ENCODE measurements around the gene IL3RA. TPM values are rescaled to one million over a fixed set of nuclear protein-coding genes. Genes with fewer than 3 reads are reported as not detected.
"Not testable (repeated sequence)": the region's sequence is repeated elsewhere in the genome, so short reads cannot be mapped to it uniquely, and the experiment has no call there.

Gene IL3RA
- total RNA-seq, 1 experiment from 2014 or later, result not detected

- CTCF ChIA-PET, result no interaction called here
- H3K4me3 ChIP-seq (ENCODE audit: low read depth, low read length), result no peak overlapping the region
- Mint-ChIP-seq H3K27me3 (ENCODE audit: insufficient read depth, unreplicated experiment) (no peaks in the 10 kb centered on the region), H3K9me3 (ENCODE audit: unreplicated experiment) (peaks cover 18% of the 10 kb centered on the region), H3K36me3 (ENCODE audit: insufficient read depth, unreplicated experiment) (peaks cover 38% of the 10 kb centered on the region), H3K4me1 (ENCODE audit: low read depth, unreplicated experiment) (no peaks in the 10 kb centered on the region), H3K27ac (ENCODE audit: unreplicated experiment) (no peak overlapping the region), H3K4me3 (ENCODE audit: unreplicated experiment) (no peak overlapping the region)
- H3K27me3 ChIP-seq (replicated peaks; ENCODE audit: control insufficient read depth, insufficient read depth, low read length), result no peaks in the 10 kb centered on the region
- POLR2A ChIA-PET, result no interaction called here
- no peaks in the 10 kb centered on the region for H3K9me3 ChIP-seq
- H3K36me3 ChIP-seq (ENCODE audit: control insufficient read depth, insufficient read depth, low read length), result no peaks in the 10 kb centered on the region
- no TSS peak for BruUV-seq (replicated peaks)
- intact Hi-C loops (cut with micrococcal nuclease; ENCODE audit: unreplicated experiment), result no loop called here
- TF ChIP-seq CTCF (IDR thresholded peaks at IDR 0.05; ENCODE audit: insufficient read depth in 1 of 2, low read depth in 1 of 2, low read length in 1 of 2, severe bottlenecking in 1 of 2, unreplicated experiment in 1 of 2), result no peak
- H3K4me1 ChIP-seq, result no peaks in the 10 kb centered on the region
- no peak for DNase-seq
Measured at GRCh38 chrX:1292575-1293290, 43.9 kb upstream of the IL3RA start.

GRCh38 chrX:1294301-1295067, 42.1 kb upstream of the IL3RA start:
- Histone ChIP-seq H3K36me3 (ENCODE audit: control insufficient read depth, insufficient read depth, low read length) (no peaks in the 10 kb centered on the region), H3K4me3 (ENCODE audit: low read depth, low read length) (no peak overlapping the region), H3K27me3 (replicated peaks; ENCODE audit: control insufficient read depth, insufficient read depth, low read length) (no peaks in the 10 kb centered on the region), H3K4me1 (no peaks in the 10 kb centered on the region), H3K9me3 (peaks cover 9% of the 10 kb centered on the region)
- H3K27me3 Mint-ChIP-seq (ENCODE audit: insufficient read depth, unreplicated experiment), result no peaks in the 10 kb centered on the region
- intact Hi-C loops (cut with micrococcal nuclease; ENCODE audit: unreplicated experiment), result no loop called here
- H3K4me3 Mint-ChIP-seq (ENCODE audit: unreplicated experiment), result no peak overlapping the region
- DNase-seq, result no peak
- ChIA-PET POLR2A (no interaction called here), CTCF (no interaction called here)
- H3K4me1 Mint-ChIP-seq (ENCODE audit: low read depth, unreplicated experiment), result no peaks in the 10 kb centered on the region
- no peak for TF ChIP-seq CTCF (IDR thresholded peaks at IDR 0.05; ENCODE audit: insufficient read depth in 1 of 2, low read depth in 1 of 2, low read length in 1 of 2, severe bottlenecking in 1 of 2, unreplicated experiment in 1 of 2)
- H3K27ac Mint-ChIP-seq (ENCODE audit: unreplicated experiment), result no peak overlapping the region
- peaks cover 16% of the 10 kb centered on the region for H3K9me3 Mint-ChIP-seq (ENCODE audit: unreplicated experiment)
- peaks cover 22% of the 10 kb centered on the region for H3K36me3 Mint-ChIP-seq (ENCODE audit: insufficient read depth, unreplicated experiment)
- no TSS peak for BruUV-seq (replicated peaks)

- no peaks in the 10 kb centered on the region for H3K4me1 ChIP-seq
- no peak for TF ChIP-seq CTCF (IDR thresholded peaks at IDR 0.05; ENCODE audit: insufficient read depth in 1 of 2, low read depth in 1 of 2, low read length in 1 of 2, severe bottlenecking in 1 of 2, unreplicated experiment in 1 of 2)
- Mint-ChIP-seq H3K27me3 (ENCODE audit: insufficient read depth, unreplicated experiment) (no peaks in the 10 kb centered on the region), H3K4me3 (ENCODE audit: unreplicated experiment) (no peak overlapping the region), H3K4me1 (ENCODE audit: low read depth, unreplicated experiment) (no peaks in the 10 kb centered on the region), H3K9me3 (ENCODE audit: unreplicated experiment) (peaks cover 9% of the 10 kb centered on the region), H3K27ac (ENCODE audit: unreplicated experiment) (no peak overlapping the region), H3K36me3 (ENCODE audit: insufficient read depth, unreplicated experiment) (peaks cover 15% of the 10 kb centered on the region)
- BruUV-seq (replicated peaks), result no TSS peak
- DNase-seq, result no peak
- intact Hi-C loops (cut with micrococcal nuclease; ENCODE audit: unreplicated experiment), result no loop called here
- H3K9me3 ChIP-seq, result peaks cover 10% of the 10 kb centered on the region
- H3K4me3 ChIP-seq (ENCODE audit: low read depth, low read length), result no peak overlapping the region
- ChIA-PET CTCF (no interaction called here), POLR2A (no interaction called here)
- no peaks in the 10 kb centered on the region for H3K36me3 ChIP-seq (ENCODE audit: control insufficient read depth, insufficient read depth, low read length)
- H3K27me3 ChIP-seq (replicated peaks; ENCODE audit: control insufficient read depth, insufficient read depth, low read length), result no peaks in the 10 kb centered on the region
Measured at GRCh38 chrX:1295550-1295949, 41.0 kb upstream of the IL3RA start.

- H3K36me3 Mint-ChIP-seq (ENCODE audit: insufficient read depth, unreplicated experiment), result peaks cover 12% of the 10 kb centered on the region
- H3K9me3 Mint-ChIP-seq (ENCODE audit: unreplicated experiment); H3K4me3 Mint-ChIP-seq (ENCODE audit: unreplicated experiment); POLR2A ChIA-PET; H3K36me3 ChIP-seq (ENCODE audit: control insufficient read depth, insufficient read depth, low read length); H3K4me1 Mint-ChIP-seq (ENCODE audit: low read depth, unreplicated experiment); intact Hi-C loops (cut with micrococcal nuclease; ENCODE audit: unreplicated experiment); H3K4me1 ChIP-seq; DNase-seq; BruUV-seq (replicated peaks); H3K4me3 ChIP-seq (ENCODE audit: low read depth, low read length); CTCF ChIA-PET; H3K27me3 Mint-ChIP-seq (ENCODE audit: insufficient read depth, unreplicated experiment); H3K27ac Mint-ChIP-seq (ENCODE audit: unreplicated experiment); H3K27me3 ChIP-seq (replicated peaks; ENCODE audit: control insufficient read depth, insufficient read depth, low read length): not testable (repeated sequence)
- H3K9me3 ChIP-seq, result peaks cover 10% of the 10 kb centered on the region
Measured at GRCh38 chrX:1297591-1297990, 39.0 kb upstream of the IL3RA start.

All from Caco-2 (cell line).